Gastroesophageal sphincter (tissue), 4 donors: Measurements from ENCODE around the gene SLC25A40. TPM values are rescaled to one million over a fixed set of nuclear protein-coding genes. Genes with fewer than 3 reads are reported as not detected.
"Not testable (repeated sequence)": the region's sequence is repeated elsewhere in the genome, so short reads cannot be mapped to it uniquely, and the experiment has no call there.

Experiments used
- ATAC-seq: fragments of 150-250 bp; one replicate; pipeline ENCODE4 v1.9.1; 2016; ENCODE audit warnings: mild to moderate bottlenecking, moderate library complexity
- H3K27ac ChIP-seq, 4 donors: fragments of 200-600 bp; sonication (generic) in 3 of 4; 1 replicate in 3 of 4; 2 replicates in 1 of 4; pipeline ENCODE4 v1.5.1; 2016 to 2019
- H3K27me3 ChIP-seq: fragments of 200-600 bp; sonication (generic); one replicate; pipeline ENCODE4 v1.5.1; 2019
- H3K36me3 ChIP-seq, 2 donors: fragments of 200-600 bp; sonication (generic); one replicate each; pipeline ENCODE4 v1.5.1; 2019; ENCODE audit warnings: control low read depth in 1 of 2
- H3K4me1 ChIP-seq, 3 donors: fragments of 200-600 bp; sonication (generic); 1 replicate in 2 of 3; 2 replicates in 1 of 3; pipeline ENCODE4 v1.5.1; 2016 to 2019; ENCODE audit warnings: control low read depth in 2 of 3
- H3K4me3 ChIP-seq, 2 donors: fragments of 200-600 bp; sonication (generic); one replicate each; pipeline ENCODE4 v1.5.1; 2019; ENCODE audit warnings: mild to moderate bottlenecking in 1 of 2, moderate library complexity in 1 of 2
- H3K9me3 ChIP-seq, 3 donors: fragments of 200-600 bp; sonication (generic); one replicate each; pipeline ENCODE4 v1.5.1; 2017 to 2019; ENCODE audit warnings: control low read depth in 2 of 3
- CTCF ChIP-seq, 4 experiments: fragments of 200-600 bp in 2 of 4; fragments of 450-650 bp in 2 of 4; sonication (generic) in 1 of 4; IDR thresholded peaks; one replicate each; pipeline ENCODE4 v1.5.1; 2017 to 2019; ENCODE audit warnings: antibody characterized with exemption in 4 of 4, mild to moderate bottlenecking in 2 of 4, moderate library complexity in 2 of 4
- EP300 ChIP-seq: sonication (generic); formaldehyde crosslinking; IDR thresholded peaks from one replicate; pipeline ENCODE4 v1.6.1; 2017; ENCODE audit warnings: antibody characterized with exemption, mild to moderate bottlenecking
- POLR2A ChIP-seq, 2 donors: fragments of 450-650 bp; IDR thresholded peaks; one replicate each; pipeline ENCODE4 v1.6.1; 2017; ENCODE audit warnings: antibody characterized with exemption in 2 of 2, mild to moderate bottlenecking in 2 of 2, moderate library complexity in 1 of 2
- POLR2AphosphoS5 ChIP-seq: sonication (generic); formaldehyde crosslinking; IDR thresholded peaks from one replicate; pipeline ENCODE4 v1.6.1; 2017; ENCODE audit warnings: antibody characterized with exemption
- WGBS, 2 donors: methylation state at CpG; one replicate each; pipeline ENCODE4 v1.1.5; 2018; ENCODE audit warnings: low coverage in 1 of 2; 5-methylcytosine and 5-hydroxymethylcytosine counted together
- total RNA-seq, 4 donors: library from RNA; depleted of rRNA; stranded (reverse); fragments of >200 nt; gene quantifications; one replicate each; pipeline ENCODE4 v1.1.0, GENCODE V29; 2016

The SLC25A40 gene
- total RNA-seq: 10 to 100 TPM in 2 of 4 donors, 1 to 10 TPM in 2; 7.8 to 14.0 (median 9.5) TPM

GRCh38 chr7:87876040-87876868, at the start of gene SLC25A40, which contains the start of gene DBF4:
Gene SLC25A40 (minus strand): TSS chr7:87876360. CDS start chr7:87858727, 17,633 bp downstream.
Gene DBF4 (plus strand): TSS chr7:87876493. CDS start chr7:87876733, 240 bp downstream.
- no peaks in the 10 kb centered on the region for H3K27me3 ChIP-seq
- H3K36me3 ChIP-seq: peaks cover 0 to 5% of the 10 kb centered on the region in 2 donors
- peak; percentile 97 for ATAC-seq
- peak within 1 kb of the TSS; percentile 73 to 80 for H3K4me3 ChIP-seq
- peaks cover 0 to 32% (median 0%) of the 10 kb centered on the region in 3 donors for H3K4me1 ChIP-seq
- peak within 1 kb of the TSS; percentile 64 to 95 (median 88) for H3K27ac ChIP-seq
- 0 to 3% methylated on average over 12 to 14 of the region's 84 CpGs for WGBS, 2 donors
- TF ChIP-seq POLR2AphosphoS5 (peak; percentile 31), EP300 (no peak), CTCF (IDR thresholded peaks at IDR 0.05) (no peak), POLR2A (IDR thresholded peaks at IDR 0.05) (peak; percentile 37 to 57)
- peaks cover 0 to under 1% (median 0%) of the 10 kb centered on the region in 3 donors for H3K9me3 ChIP-seq

GRCh38 chr7:87922759-87923395, 46.7 kb upstream of the SLC25A40 start:
- not testable (repeated sequence) for ATAC-seq, H3K36me3 ChIP-seq, H3K27ac ChIP-seq, H3K27me3 ChIP-seq, H3K9me3 ChIP-seq, H3K4me3 ChIP-seq, H3K4me1 ChIP-seq
- 83 to 98% methylated on average over 4 to 8 of the region's 8 CpGs for whole genome bisulfite sequencing, 2 donors

DNA sequence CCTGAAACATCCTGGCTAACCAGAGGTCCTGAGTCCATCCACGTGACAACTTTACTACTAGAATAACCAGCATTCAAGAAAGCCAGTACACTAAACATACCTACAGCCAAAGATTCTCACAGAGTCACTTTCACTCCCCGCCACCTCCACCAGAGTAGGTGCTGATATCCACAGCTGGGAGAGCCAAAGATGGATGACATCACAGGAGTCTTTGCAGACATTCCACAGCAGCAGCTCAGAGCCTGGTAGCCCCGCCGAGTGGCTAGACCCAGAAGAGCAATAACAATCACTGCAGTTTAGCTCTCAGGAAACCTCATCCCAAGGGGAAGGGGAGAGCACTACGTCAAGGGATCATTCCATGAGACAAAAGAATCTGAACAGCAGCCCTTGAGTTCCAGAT, 44.4 kb upstream of the SLC25A40 start:
- TF ChIP-seq POLR2A (IDR thresholded peaks at IDR 0.05) (no peak), POLR2AphosphoS5 (no peak), CTCF (IDR thresholded peaks at IDR 0.05) (no peak), EP300 (no peak)
- ATAC-seq: no peak
- no peaks in the 10 kb centered on the region for H3K27me3 ChIP-seq
- no peak overlapping the region for H3K4me3 ChIP-seq
- 40 to 92% methylated on average over 1 to 2 of the region's 5 CpGs for WGBS, 2 donors
- no peaks in the 10 kb centered on the region for H3K4me1 ChIP-seq
- H3K9me3 ChIP-seq: no peaks in the 10 kb centered on the region
- no peaks in the 10 kb centered on the region for H3K36me3 ChIP-seq
- H3K27ac ChIP-seq: no peak overlapping the region

DNA sequence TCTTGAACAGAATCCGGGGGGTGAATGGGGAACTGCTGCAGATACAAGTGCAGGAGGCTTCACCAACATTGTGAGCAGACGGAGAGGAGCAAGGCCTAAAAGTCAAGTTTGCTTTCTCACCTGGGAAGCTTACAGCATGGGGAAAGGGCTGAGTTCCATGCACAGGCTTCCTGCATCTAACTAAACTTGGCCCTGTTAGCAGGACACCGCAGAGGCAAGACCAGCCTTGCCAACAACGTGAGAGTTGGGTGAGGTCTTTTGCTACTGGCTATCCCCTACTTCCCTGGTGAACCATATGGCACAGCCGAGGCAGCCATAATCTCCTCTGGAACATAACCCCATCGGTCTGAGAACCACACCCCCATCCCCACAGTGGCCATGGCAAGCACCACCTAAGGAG, 43.7 kb upstream of the SLC25A40 start:
- TF ChIP-seq POLR2AphosphoS5: no peak
- TF ChIP-seq CTCF (IDR thresholded peaks at IDR 0.05): no peak
- TF ChIP-seq EP300: no peak
- TF ChIP-seq POLR2A (IDR thresholded peaks at IDR 0.05): no peak
- no peaks in the 10 kb centered on the region for H3K9me3 ChIP-seq
- H3K27ac ChIP-seq: no peak overlapping the region
- no peaks in the 10 kb centered on the region for H3K27me3 ChIP-seq
- WGBS, 2 donors: 92 to 100% methylated on average over 3 of the region's 6 CpGs
- no peak overlapping the region for H3K4me3 ChIP-seq
- no peak for ATAC-seq
- no peaks in the 10 kb centered on the region for H3K4me1 ChIP-seq
- H3K36me3 ChIP-seq: no peaks in the 10 kb centered on the region

DNA sequence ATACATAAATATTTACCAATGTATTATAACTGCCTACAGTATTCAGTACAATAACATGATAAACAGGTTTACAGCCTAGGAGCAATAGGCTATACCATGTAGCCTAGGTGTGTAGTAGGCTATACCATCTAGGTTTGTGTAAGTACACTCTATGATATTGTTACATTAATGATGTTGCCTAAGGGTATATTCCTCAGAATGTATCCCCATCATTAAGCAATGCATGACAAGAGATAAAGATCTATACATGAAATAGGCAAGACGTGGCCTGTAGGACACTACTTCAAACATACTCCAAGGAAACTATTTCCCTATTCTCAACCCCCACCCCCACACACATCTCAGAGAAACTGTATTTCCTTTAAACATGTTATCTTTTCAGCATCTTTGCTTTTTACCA, 42.6 kb upstream of the SLC25A40 start:
- Histone ChIP-seq H3K4me3 (no peak overlapping the region), H3K27ac (no peak overlapping the region), H3K36me3 (no peaks in the 10 kb centered on the region), H3K27me3 (no peaks in the 10 kb centered on the region), H3K4me1 (no peaks in the 10 kb centered on the region), H3K9me3 (no peaks in the 10 kb centered on the region)
- TF ChIP-seq CTCF (IDR thresholded peaks at IDR 0.05): no peak
- WGBS, 2 donors: 63 to 78% methylated on average over 1 of the region's 1 CpG
- no peak for ATAC-seq
